ENCODE results near the gene CNTN6.

CNTN6 gene

GRCh38 chr3:1228289-1228688 is 135.5 kb downstream of the CNTN6 start:
- H3F3A ChIP-seq (ENCODE audit: control insufficient read depth, insufficient read depth), result no peaks in the 10 kb centered on the region
- no peaks in the 10 kb centered on the region for H3K36me3 ChIP-seq (ENCODE audit: control insufficient read depth, low read length)
- no peaks in the 10 kb centered on the region for H4K20me1 ChIP-seq (ENCODE audit: control insufficient read depth, insufficient read depth, low read depth, low read length)
- TF ChIP-seq, protein P1, sequence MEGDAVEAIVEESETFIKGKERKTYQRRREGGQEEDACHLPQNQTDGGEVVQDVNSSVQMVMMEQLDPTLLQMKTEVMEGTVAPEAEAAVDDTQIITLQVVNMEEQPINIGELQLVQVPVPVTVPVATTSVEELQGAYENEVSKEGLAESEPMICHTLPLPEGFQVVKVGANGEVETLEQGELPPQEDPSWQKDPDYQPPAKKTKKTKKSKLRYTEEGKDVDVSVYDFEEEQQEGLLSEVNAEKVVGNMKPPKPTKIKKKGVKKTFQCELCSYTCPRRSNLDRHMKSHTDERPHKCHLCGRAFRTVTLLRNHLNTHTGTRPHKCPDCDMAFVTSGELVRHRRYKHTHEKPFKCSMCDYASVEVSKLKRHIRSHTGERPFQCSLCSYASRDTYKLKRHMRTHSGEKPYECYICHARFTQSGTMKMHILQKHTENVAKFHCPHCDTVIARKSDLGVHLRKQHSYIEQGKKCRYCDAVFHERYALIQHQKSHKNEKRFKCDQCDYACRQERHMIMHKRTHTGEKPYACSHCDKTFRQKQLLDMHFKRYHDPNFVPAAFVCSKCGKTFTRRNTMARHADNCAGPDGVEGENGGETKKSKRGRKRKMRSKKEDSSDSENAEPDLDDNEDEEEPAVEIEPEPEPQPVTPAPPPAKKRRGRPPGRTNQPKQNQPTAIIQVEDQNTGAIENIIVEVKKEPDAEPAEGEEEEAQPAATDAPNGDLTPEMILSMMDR (IDR thresholded peaks at IDR 0.05; ENCODE audit: low read depth, low read length, poor library complexity, severe bottlenecking), result no peak
- no peak for TF ChIP-seq EZH2phosphoT487 (IDR thresholded peaks at IDR 0.05; ENCODE audit: borderline replicate concordance, low read length)
- H3K9me3 ChIP-seq (ENCODE audit: control insufficient read depth, insufficient read depth, low read length), result no peaks in the 10 kb centered on the region
- H3K4me2 ChIP-seq (ENCODE audit: low read length), result no peak overlapping the region
- no peaks in the 10 kb centered on the region for H3K9me2 ChIP-seq (replicated peaks; ENCODE audit: control insufficient read depth, low read length)
- H3K4me1 ChIP-seq (ENCODE audit: control insufficient read depth, low read length), result no peaks in the 10 kb centered on the region
- no peak overlapping the region for H3K27ac ChIP-seq (ENCODE audit: low read depth, low read length)
- no peak overlapping the region for H3K4me3 ChIP-seq (ENCODE audit: low read length)
- no peaks in the 10 kb centered on the region for H3K27me3 ChIP-seq (ENCODE audit: control insufficient read depth, low read length)
- H3K79me2 ChIP-seq (ENCODE audit: control insufficient read depth, low read length), result no peaks in the 10 kb centered on the region

DNA sequence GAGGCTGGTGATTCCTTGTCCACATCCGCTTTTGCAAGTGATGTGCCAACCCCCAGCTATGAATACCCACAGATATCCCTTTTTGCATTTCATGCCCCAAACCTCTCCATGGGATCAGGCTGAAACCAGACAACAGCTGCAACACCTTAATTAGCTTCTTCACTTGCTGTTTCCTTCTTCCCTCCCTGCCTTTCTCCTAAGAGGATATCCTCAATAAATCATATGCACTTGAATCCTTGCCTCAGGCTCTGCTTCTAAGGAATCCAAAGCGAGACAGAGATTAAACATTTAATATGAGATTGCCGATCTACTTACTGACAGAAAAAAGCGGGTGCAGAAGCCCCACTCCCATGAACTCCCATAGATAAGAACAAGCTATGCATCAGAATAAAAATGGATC is 138.1 kb downstream of the CNTN6 start:
- no peaks in the 10 kb centered on the region for H4K20me1 ChIP-seq (ENCODE audit: control insufficient read depth, insufficient read depth, low read depth, low read length)
- H3K4me1 ChIP-seq (ENCODE audit: control insufficient read depth, low read length), result no peaks in the 10 kb centered on the region
- H3K4me3 ChIP-seq (ENCODE audit: low read length), result no peak overlapping the region
- H3K36me3 ChIP-seq (ENCODE audit: control insufficient read depth, low read length), result no peaks in the 10 kb centered on the region
- no peaks in the 10 kb centered on the region for H3K9me3 ChIP-seq (ENCODE audit: control insufficient read depth, insufficient read depth, low read length)
- H3F3A ChIP-seq (ENCODE audit: control insufficient read depth, insufficient read depth), result no peaks in the 10 kb centered on the region
- H3K79me2 ChIP-seq (ENCODE audit: control insufficient read depth, low read length), result no peaks in the 10 kb centered on the region
- H3K27ac ChIP-seq (ENCODE audit: low read depth, low read length), result no peak overlapping the region
- H3K4me2 ChIP-seq (ENCODE audit: low read length), result no peak overlapping the region
- no peaks in the 10 kb centered on the region for H3K9me2 ChIP-seq (replicated peaks; ENCODE audit: control insufficient read depth, low read length)
- TF ChIP-seq, protein P1 (IDR thresholded peaks at IDR 0.05; ENCODE audit: low read depth, low read length, poor library complexity, severe bottlenecking), result no peak
- no peak for TF ChIP-seq EZH2phosphoT487 (IDR thresholded peaks at IDR 0.05; ENCODE audit: borderline replicate concordance, low read length)
- H3K27me3 ChIP-seq (ENCODE audit: control insufficient read depth, low read length), result no peaks in the 10 kb centered on the region

GRCh38 chr3:1232276-1232675 is 139.5 kb downstream of the CNTN6 start:
- H4K20me1 ChIP-seq (ENCODE audit: control insufficient read depth, insufficient read depth, low read depth, low read length), result no peaks in the 10 kb centered on the region
- TF ChIP-seq, protein P1 (IDR thresholded peaks at IDR 0.05; ENCODE audit: low read depth, low read length, poor library complexity, severe bottlenecking), result no peak
- no peak for TF ChIP-seq EZH2phosphoT487 (IDR thresholded peaks at IDR 0.05; ENCODE audit: borderline replicate concordance, low read length)
- no peaks in the 10 kb centered on the region for H3K27me3 ChIP-seq (ENCODE audit: control insufficient read depth, low read length)
- no peak overlapping the region for H3K27ac ChIP-seq (ENCODE audit: low read depth, low read length)
- H3K9me2 ChIP-seq (replicated peaks; ENCODE audit: control insufficient read depth, low read length), result no peaks in the 10 kb centered on the region
- no peak overlapping the region for H3K4me2 ChIP-seq (ENCODE audit: low read length)
- H3K4me1 ChIP-seq (ENCODE audit: control insufficient read depth, low read length), result no peaks in the 10 kb centered on the region
- H3K4me3 ChIP-seq (ENCODE audit: low read length), result no peak overlapping the region
- H3K9me3 ChIP-seq (ENCODE audit: control insufficient read depth, insufficient read depth, low read length), result no peaks in the 10 kb centered on the region
- no peaks in the 10 kb centered on the region for H3K36me3 ChIP-seq (ENCODE audit: control insufficient read depth, low read length)
- H3K79me2 ChIP-seq (ENCODE audit: control insufficient read depth, low read length), result no peaks in the 10 kb centered on the region
- no peaks in the 10 kb centered on the region for H3F3A ChIP-seq (ENCODE audit: control insufficient read depth, insufficient read depth)
